GM19025 (cell line): ENCODE results near the gene SETD4.
"Not testable (repeated sequence)": the region's sequence is repeated elsewhere in the genome, so short reads cannot be mapped to it uniquely, and the experiment has no call there.

ENCODE experiments used
- ATAC-seq: cut with Tn5 transposase; IDR thresholded peaks from one replicate; pipeline ENCODE4 v1.9.1; 2021; ENCODE audit warnings: mild to moderate bottlenecking, low read depth, moderate library complexity; ENCODE audit not compliant: unreplicated experiment

Gene SETD4

GRCh38 chr21:36060159-36060921, at the start of gene SETD4:
Gene SETD4 (minus strand): TSS chr21:36060526. CDS start chr21:36058888, 1,638 bp downstream.
- ATAC-seq = peak; percentile 89

GRCh38 chr21:36109868-36110267, 49.5 kb upstream of the SETD4 start:
- ATAC-seq = no peak

GRCh38 chr21:36105327-36105842, 45.1 kb upstream of the SETD4 start:
- no peak for ATAC-seq

- no peak for ATAC-seq
These were observed 44.3 kb upstream of the SETD4 start for GRCh38 chr21:36104317-36105300.

GRCh38 chr21:36103434-36103833, 43.1 kb upstream of the SETD4 start:
- no peak for ATAC-seq

- no peak for ATAC-seq
These were observed 40.8 kb upstream of the SETD4 start for GRCh38 chr21:36100971-36101641.

- not testable (repeated sequence) for ATAC-seq
These were observed 39.4 kb upstream of the SETD4 start for GRCh38 chr21:36099695-36100211.

- no peak for ATAC-seq
These were observed 38.7 kb upstream of the SETD4 start for GRCh38 chr21:36099000-36099399.

GRCh38 chr21:36098182-36098532, 37.8 kb upstream of the SETD4 start:
- ATAC-seq = no peak

GRCh38 chr21:36097427-36098181, 37.3 kb upstream of the SETD4 start:
- ATAC-seq = no peak

GRCh38 chr21:36096398-36097290, 36.3 kb upstream of the SETD4 start:
- ATAC-seq = no peak

GRCh38 chr21:36093512-36093911, 33.2 kb upstream of the SETD4 start:
- no peak for ATAC-seq

- ATAC-seq = no peak
These were observed 32.4 kb upstream of the SETD4 start for GRCh38 chr21:36092681-36093080.

- no peak for ATAC-seq
These were observed 29.6 kb upstream of the SETD4 start for GRCh38 chr21:36089946-36090345.

- ATAC-seq = no peak
These were observed 27.2 kb upstream of the SETD4 start for GRCh38 chr21:36087362-36088138.

- no peak for ATAC-seq
These were observed 21.9 kb upstream of the SETD4 start for GRCh38 chr21:36082237-36082664.

- ATAC-seq = no peak
These were observed 20.1 kb upstream of the SETD4 start for GRCh38 chr21:36080386-36080785.

GRCh38 chr21:36079671-36080070, 19.3 kb upstream of the SETD4 start:
- no peak for ATAC-seq
